HG03521 (cell line): ENCODE results near the gene PGS1.

Source experiments
- ATAC-seq: cut with Tn5 transposase; IDR thresholded peaks from one replicate; pipeline ENCODE4 v1.9.1; 2021; ENCODE audit warnings: mild to moderate bottlenecking, moderate library complexity; ENCODE audit not compliant: unreplicated experiment

PGS1 gene

GRCh38 chr17:78384479-78385175, 6.2 kb downstream of the PGS1 start:
- ATAC-seq: no peak

- no peak for ATAC-seq
These were observed 9.8 kb downstream of the PGS1 start for GRCh38 chr17:78387977-78388941.

- no peak for ATAC-seq
These were observed 12.0 kb downstream of the PGS1 start for GRCh38 chr17:78390241-78391050.

GRCh38 chr17:78391051-78391431, 12.6 kb downstream of the PGS1 start:
- no peak for ATAC-seq

- no peak for ATAC-seq
These were observed 13.4 kb downstream of the PGS1 start for GRCh38 chr17:78391843-78392242.

- ATAC-seq: no peak
These were observed 13.8 kb downstream of the PGS1 start for GRCh38 chr17:78392295-78392694.

GRCh38 chr17:78393575-78393974, 15.1 kb downstream of the PGS1 start:
- no peak for ATAC-seq

- no peak for ATAC-seq
These were observed 15.8 kb downstream of the PGS1 start for GRCh38 chr17:78394209-78394608.

GRCh38 chr17:78395155-78395554, 16.7 kb downstream of the PGS1 start:
- no peak for ATAC-seq

GRCh38 chr17:78396441-78397337, 18.2 kb downstream of the PGS1 start:
- ATAC-seq: no peak

GRCh38 chr17:78397681-78398101, 19.2 kb downstream of the PGS1 start:
- ATAC-seq: no peak

- ATAC-seq: no peak
These were observed 19.9 kb downstream of the PGS1 start for GRCh38 chr17:78398390-78398789.

GRCh38 chr17:78399028-78399692, 20.7 kb downstream of the PGS1 start:
- no peak for ATAC-seq

GRCh38 chr17:78399693-78400144, 21.3 kb downstream of the PGS1 start:
- ATAC-seq: no peak

- no peak for ATAC-seq
These were observed 22.3 kb downstream of the PGS1 start for GRCh38 chr17:78400581-78401240.

- no peak for ATAC-seq
These were observed 22.8 kb downstream of the PGS1 start for GRCh38 chr17:78401246-78401645.

GRCh38 chr17:78401891-78402290, 23.4 kb downstream of the PGS1 start:
- no peak for ATAC-seq

- ATAC-seq: no peak
These were observed 25.4 kb downstream of the PGS1 start for GRCh38 chr17:78403822-78404221.

- no peak for ATAC-seq
These were observed 27.9 kb downstream of the PGS1 start for GRCh38 chr17:78406396-78406795.
